IMR-90 (cell line): ENCODE results near the gene COPZ1. TPM values are rescaled to one million over a fixed set of nuclear protein-coding genes. Genes with fewer than 3 reads are reported as not detected.
A peak's percentile ranks its signal among the peaks of the same experiment; 100 is the strongest.

ENCODE experiments used
- ATAC-seq: fragments of 200-7000 bp; cut with Tn5 transposase; 2 replicates; pipeline ENCODE4 v1.9.1; 2020; ENCODE audit warnings: low read depth, mild to moderate bottlenecking, moderate library complexity
- BruUV-seq: library from RNA; stranded (reverse); fragments of 400-500 nt; replicated peaks from 2 replicates; lab custom pipeline; 2021; lab: Mats Ljungman, UMichigan
- CTCF ChIA-PET: fragments of 300-600 bp; formaldehyde crosslinking; extraction: SDS; loops from one replicate; lab custom pipeline; 2021; ENCODE audit warnings: antibody characterized with exemption; lab: Yijun Ruan, JAX
- POLR2A ChIA-PET: fragments of 300-600 bp; sonication (Branson Sonifier 250); formaldehyde crosslinking; loops from one replicate; lab custom pipeline; 2022; ENCODE audit warnings: antibody characterized with exemption; ENCODE audit not compliant: unreplicated experiment; lab: Charles Lee
- DNase-seq: peaks from one replicate; pipeline ENCODE4 v3.0.0; 2013
- H2AFZ ChIP-seq: replicated peaks from 2 replicates; pipeline ENCODE3; 2013; ENCODE audit warnings: low read length, mild to moderate bottlenecking; ENCODE audit not compliant: poor library complexity
- H2AK5ac ChIP-seq: 2 replicates; pipeline ENCODE4 v1.6.1; 2013; ENCODE audit warnings: low read depth, low read length, inconsistent platforms
- H2AK9ac ChIP-seq: replicated peaks from 2 replicates; pipeline ENCODE3; 2013; ENCODE audit warnings: mild to moderate bottlenecking, low read depth, low read length, moderate library complexity; ENCODE audit not compliant: poor library complexity
- H2BK120ac ChIP-seq: 2 replicates; pipeline ENCODE4 v1.6.1; 2013; ENCODE audit warnings: low read depth, low read length, inconsistent platforms
- H2BK15ac ChIP-seq: 3 replicates; pipeline ENCODE4 v1.6.1; 2013; ENCODE audit warnings: low read depth, low read length, inconsistent platforms
- H2BK20ac ChIP-seq: 2 replicates; pipeline ENCODE4 v1.6.1; 2013; ENCODE audit warnings: low read depth, mild to moderate bottlenecking, inconsistent platforms, low read length, moderate library complexity
- H2BK5ac ChIP-seq: 2 replicates; pipeline ENCODE4 v1.6.1; 2013; ENCODE audit warnings: mild to moderate bottlenecking, low read depth, low read length, inconsistent platforms; ENCODE audit not compliant: poor library complexity, severe bottlenecking
- H3K14ac ChIP-seq: replicated peaks from 2 replicates; pipeline ENCODE4 v1.6.1; 2013; ENCODE audit warnings: low read depth, low read length, inconsistent platforms
- H3K18ac ChIP-seq: 2 replicates; pipeline ENCODE4 v1.6.1; 2013; ENCODE audit warnings: low read depth, low read length, control low read depth
- H3K23ac ChIP-seq: 2 replicates; pipeline ENCODE4 v1.6.1; 2013; ENCODE audit warnings: low read depth, low read length, inconsistent platforms
- H3K27ac ChIP-seq: 2 replicates; pipeline ENCODE4 v1.5.1; 2013; ENCODE audit warnings: mild to moderate bottlenecking, control low read depth, low read length; ENCODE audit not compliant: insufficient read depth
- H3K27me3 ChIP-seq: 2 replicates; pipeline ENCODE4 v1.6.1; 2013; ENCODE audit warnings: low read length; ENCODE audit not compliant: control insufficient read depth, insufficient read depth
- H3K36me3 ChIP-seq: 2 replicates; pipeline ENCODE4 v1.6.1; 2013; ENCODE audit warnings: low read length, mixed read lengths; ENCODE audit not compliant: control insufficient read depth, insufficient read depth
- H3K4ac ChIP-seq: 2 replicates; pipeline ENCODE4 v1.6.1; 2013; ENCODE audit warnings: low read depth, low read length, inconsistent platforms
- H3K4me1 ChIP-seq: 2 replicates; pipeline ENCODE4 v1.6.1; 2013; ENCODE audit warnings: low read length, mixed read lengths; ENCODE audit not compliant: control insufficient read depth, insufficient read depth
- H3K4me2 ChIP-seq: 2 replicates; pipeline ENCODE4 v1.6.1; 2013; ENCODE audit warnings: low read depth, mild to moderate bottlenecking, control low read depth, low read length, moderate library complexity
- H3K4me3 ChIP-seq: 2 replicates; pipeline ENCODE4 v1.5.1; 2013; ENCODE audit warnings: low read depth, mild to moderate bottlenecking, control low read depth, low read length, moderate library complexity; ENCODE audit not compliant: insufficient read depth
- H3K56ac ChIP-seq: 2 replicates; pipeline ENCODE4 v1.6.1; 2013; ENCODE audit warnings: low read length, inconsistent platforms; ENCODE audit not compliant: insufficient read depth; ENCODE audit errors: extremely low read depth
- H3K79me1 ChIP-seq, 2 experiments: 2 replicates each; pipeline ENCODE4 v1.6.1; 2013; ENCODE audit warnings: low read length in 2 of 2, inconsistent platforms in 1 of 2, low read depth in 1 of 2
- H3K9ac ChIP-seq: 2 replicates; pipeline ENCODE4 v1.6.1; 2013; ENCODE audit warnings: low read depth, low read length, control low read depth
- H3K9me1 ChIP-seq: 2 replicates; pipeline ENCODE4 v1.6.1; 2013; ENCODE audit warnings: low read length, inconsistent platforms; ENCODE audit not compliant: insufficient read depth
- H3K9me3 ChIP-seq: 2 replicates; pipeline ENCODE4 v1.6.1; 2013; ENCODE audit warnings: low read length; ENCODE audit not compliant: control insufficient read depth, insufficient read depth
- H4K20me1 ChIP-seq: 2 replicates; pipeline ENCODE4 v1.6.1; 2013; ENCODE audit warnings: low read length, inconsistent platforms; ENCODE audit not compliant: insufficient read depth
- H4K5ac ChIP-seq: 2 replicates; pipeline ENCODE4 v1.6.1; 2013; ENCODE audit warnings: mild to moderate bottlenecking, low read depth, low read length, control low read depth
- H4K8ac ChIP-seq, 2 experiments: 2 replicates each; pipeline ENCODE4 v1.6.1; 2013; ENCODE audit warnings: low read depth in 2 of 2, low read length in 2 of 2, control low read depth in 1 of 2, inconsistent platforms in 1 of 2
- H4K91ac ChIP-seq: 2 replicates; pipeline ENCODE4 v1.6.1; 2013; ENCODE audit warnings: low read depth, low read length, inconsistent platforms; ENCODE audit not compliant: insufficient read depth
- BHLHE40 ChIP-seq: fragments of 150-350 bp; IDR thresholded peaks from 2 replicates; pipeline ENCODE4 v1.6.1; 2016; ENCODE audit warnings: mild to moderate bottlenecking, low read depth, low read length
- CEBPB ChIP-seq: IDR thresholded peaks from 2 replicates; pipeline ENCODE4 v1.6.1; 2012; ENCODE audit warnings: low read depth, low read length, improper control_type of control experiment
- MAFK ChIP-seq: IDR thresholded peaks from 2 replicates; pipeline ENCODE4 v1.6.1; 2012; ENCODE audit warnings: low read depth, low read length, improper control_type of control experiment
- MAZ ChIP-seq: IDR thresholded peaks from 2 replicates; pipeline ENCODE4 v1.6.1; 2012; ENCODE audit warnings: low read depth, mild to moderate bottlenecking, low read length, improper control_type of control experiment, moderate library complexity, borderline replicate concordance
- MXI1 ChIP-seq: IDR thresholded peaks from 2 replicates; pipeline ENCODE4 v1.6.1; 2012; ENCODE audit warnings: low read depth, mild to moderate bottlenecking, low read length, moderate library complexity, borderline replicate concordance
- POLR2A ChIP-seq: IDR thresholded peaks from 2 replicates; pipeline ENCODE4 v1.6.1; 2012; ENCODE audit warnings: mild to moderate bottlenecking, low read depth, low read length
- RAD21 ChIP-seq: IDR thresholded peaks from 2 replicates; pipeline ENCODE4 v1.6.1; 2012; ENCODE audit warnings: low read length, improper control_type of control experiment
- RCOR1 ChIP-seq: IDR thresholded peaks from 2 replicates; pipeline ENCODE4 v1.6.1; 2012; ENCODE audit warnings: mild to moderate bottlenecking, low read length, improper control_type of control experiment; ENCODE audit not compliant: insufficient replicate concordance
- RFX5 ChIP-seq: IDR thresholded peaks from 2 replicates; pipeline ENCODE4 v1.8.0; 2012; ENCODE audit warnings: low read depth, mild to moderate bottlenecking, low read length, moderate library complexity
- SMC3 ChIP-seq: fragments of 150-350 bp; IDR thresholded peaks from 2 replicates; pipeline ENCODE4 v1.6.1; 2016; ENCODE audit warnings: low read depth, mild to moderate bottlenecking, antibody characterized with exemption, low read length, moderate library complexity
- WGBS, 2 experiments: methylation state at CpG; one replicate each; pipeline versions ENCODE4 v1.1.5 to v1.1.7; 2013; ENCODE audit warnings: missing lambda C conversion rate in 2 of 2; ENCODE audit not compliant: insufficient read length in 1 of 2; ENCODE audit errors: extremely low coverage in 2 of 2; 5-methylcytosine and 5-hydroxymethylcytosine counted together
- dilution Hi-C: fragments of 300-500 bp; cut with HindIII; formaldehyde crosslinking; loops from one replicate; pipeline ENCODE4 v1.14.3; 2018; ENCODE audit warnings: low sequenced_read_pairs; ENCODE audit not compliant: unreplicated experiment
- in situ Hi-C: fragments of 300-500 bp; cut with MboI; formaldehyde crosslinking; loops from 3 replicates; pipeline ENCODE4 v1.14.3; 2019; ENCODE audit warnings: low sequenced_read_pairs, inconsistent platforms, mixed read lengths
- intact Hi-C: fragments of 100-400 bp; cut with micrococcal nuclease; formaldehyde crosslinking; loops from 2 replicates; pipeline ENCODE4 v1.10.0; 2022
- polyA plus RNA-seq, 3 experiments: library from polyadenylated mRNA; depleted of rRNA; stranded (reverse); fragments of >200 nt; gene quantifications; 2 replicates each; pipeline ENCODE4 v1.2.3, GENCODE V29; 2012; ENCODE audit warnings: low replicate concordance in 1 of 3
- total RNA-seq: library from RNA; depleted of rRNA; stranded (reverse); fragments of >200 nt; gene quantifications from 2 replicates; pipeline ENCODE4 v1.2.3, GENCODE V29; 2012
- TF ChIP-seq, protein P1 (sequence below): conservative IDR thresholded peaks from 2 replicates; pipeline ENCODE4 v1.5.1; 2012; ENCODE audit warnings: mild to moderate bottlenecking, low read depth, low read length, improper control_type of control experiment
- TF ChIP-seq, protein P2 (sequence below): fragments of 150-350 bp; IDR thresholded peaks from 2 replicates; pipeline ENCODE4 v1.6.1; 2016; ENCODE audit warnings: low read depth, mild to moderate bottlenecking, low read length, moderate library complexity, borderline replicate concordance
- TF ChIP-seq, protein P3 (sequence below): fragments of 150-350 bp; IDR thresholded peaks from 2 replicates; pipeline ENCODE4 v1.6.1; 2017; ENCODE audit warnings: mild to moderate bottlenecking, antibody characterized with exemption, low read length, low read depth

Gene COPZ1
- total and polyA plus RNA-seq, 2 of the 4 experiments (the other 2 are of a cell fraction): 187 to 382 TPM

DNA sequence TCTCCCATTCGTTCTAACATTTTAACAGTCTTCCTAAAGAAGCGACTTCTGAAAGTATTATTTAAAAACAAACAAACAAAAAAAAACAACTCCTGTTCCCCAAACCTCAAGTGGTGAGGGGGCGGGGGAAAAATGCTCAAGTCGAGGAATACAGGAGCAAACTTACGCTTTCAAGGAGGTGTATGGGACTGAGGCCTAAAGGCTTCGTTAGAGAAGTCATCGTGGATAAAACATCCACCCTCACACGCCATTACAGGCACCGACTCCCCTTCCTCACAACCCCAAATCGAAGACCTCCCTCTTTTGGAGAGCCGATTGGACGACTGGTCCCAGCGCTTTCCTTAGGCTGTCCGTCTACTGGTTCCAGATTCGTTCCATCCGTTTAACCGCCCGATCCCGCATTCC is 45.7 kb upstream of the COPZ1 start:
- BruUV-seq: TSS peak; percentile 66
- peak overlapping the region; percentile 82 for H3K9ac ChIP-seq
- CTCF ChIA-PET: interaction anchor here (1.4 kb wide), 1 partner anchor 63 kb away, joined by 3 read pairs; no protein-coding TSS in a partner anchor
- H3K27ac ChIP-seq: peak overlapping the region; percentile 81
- H3K9me1 ChIP-seq: no peaks in the 10 kb centered on the region
- H3K79me1 ChIP-seq: peaks cover 0 to 32% of the 10 kb centered on the region in 2 experiments; a peak in 3 of 4 replicates
- in situ Hi-C loops: loop anchor here (5.0 kb wide), 1 partner anchor 52 kb away; no protein-coding TSS in a partner anchor
- H3K27me3 ChIP-seq: no peaks in the 10 kb centered on the region
- peak overlapping the region; percentile 74 for H3K14ac ChIP-seq
- peak overlapping the region; percentile 59 for H4K5ac ChIP-seq
- peak overlapping the region; percentile 78 for H4K91ac ChIP-seq
- H2BK15ac ChIP-seq: no peak overlapping the region
- peak overlapping the region; percentile 68 for H3K56ac ChIP-seq
- H3K23ac ChIP-seq: peak overlapping the region; percentile 97
- peak overlapping the region; percentile 57 for H3K4me3 ChIP-seq
- POLR2A ChIA-PET: interaction anchor here (0.5 to 1.0 kb wide), 2 partner anchors 12 to 28 kb away, joined by 3 read pairs; no protein-coding TSS in a partner anchor
- DNase-seq (no peak), ATAC-seq (no peak)
- H2AK5ac ChIP-seq: peak overlapping the region; percentile 67
- H4K20me1 ChIP-seq: peaks cover 44% of the 10 kb centered on the region
- intact Hi-C loops: loop anchor here (2.0 kb wide), 2 partner anchors 20 to 56 kb away; no protein-coding TSS in a partner anchor
- peak overlapping the region; percentile 83 for H2AFZ ChIP-seq
- H2AK9ac ChIP-seq: peak overlapping the region; percentile 85
- TF ChIP-seq MAFK (no peak), RAD21 (no peak), MAZ (no peak), MXI1 (no peak), SMC3 (no peak), POLR2A (no peak), RCOR1 (no peak), RFX5 (no peak), CEBPB (no peak), BHLHE40 (no peak)
- TF ChIP-seq, protein P1, sequence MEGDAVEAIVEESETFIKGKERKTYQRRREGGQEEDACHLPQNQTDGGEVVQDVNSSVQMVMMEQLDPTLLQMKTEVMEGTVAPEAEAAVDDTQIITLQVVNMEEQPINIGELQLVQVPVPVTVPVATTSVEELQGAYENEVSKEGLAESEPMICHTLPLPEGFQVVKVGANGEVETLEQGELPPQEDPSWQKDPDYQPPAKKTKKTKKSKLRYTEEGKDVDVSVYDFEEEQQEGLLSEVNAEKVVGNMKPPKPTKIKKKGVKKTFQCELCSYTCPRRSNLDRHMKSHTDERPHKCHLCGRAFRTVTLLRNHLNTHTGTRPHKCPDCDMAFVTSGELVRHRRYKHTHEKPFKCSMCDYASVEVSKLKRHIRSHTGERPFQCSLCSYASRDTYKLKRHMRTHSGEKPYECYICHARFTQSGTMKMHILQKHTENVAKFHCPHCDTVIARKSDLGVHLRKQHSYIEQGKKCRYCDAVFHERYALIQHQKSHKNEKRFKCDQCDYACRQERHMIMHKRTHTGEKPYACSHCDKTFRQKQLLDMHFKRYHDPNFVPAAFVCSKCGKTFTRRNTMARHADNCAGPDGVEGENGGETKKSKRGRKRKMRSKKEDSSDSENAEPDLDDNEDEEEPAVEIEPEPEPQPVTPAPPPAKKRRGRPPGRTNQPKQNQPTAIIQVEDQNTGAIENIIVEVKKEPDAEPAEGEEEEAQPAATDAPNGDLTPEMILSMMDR: no peak
- TF ChIP-seq, protein P2, sequence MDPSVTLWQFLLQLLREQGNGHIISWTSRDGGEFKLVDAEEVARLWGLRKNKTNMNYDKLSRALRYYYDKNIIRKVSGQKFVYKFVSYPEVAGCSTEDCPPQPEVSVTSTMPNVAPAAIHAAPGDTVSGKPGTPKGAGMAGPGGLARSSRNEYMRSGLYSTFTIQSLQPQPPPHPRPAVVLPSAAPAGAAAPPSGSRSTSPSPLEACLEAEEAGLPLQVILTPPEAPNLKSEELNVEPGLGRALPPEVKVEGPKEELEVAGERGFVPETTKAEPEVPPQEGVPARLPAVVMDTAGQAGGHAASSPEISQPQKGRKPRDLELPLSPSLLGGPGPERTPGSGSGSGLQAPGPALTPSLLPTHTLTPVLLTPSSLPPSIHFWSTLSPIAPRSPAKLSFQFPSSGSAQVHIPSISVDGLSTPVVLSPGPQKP: no peak
- TF ChIP-seq, protein P3, sequence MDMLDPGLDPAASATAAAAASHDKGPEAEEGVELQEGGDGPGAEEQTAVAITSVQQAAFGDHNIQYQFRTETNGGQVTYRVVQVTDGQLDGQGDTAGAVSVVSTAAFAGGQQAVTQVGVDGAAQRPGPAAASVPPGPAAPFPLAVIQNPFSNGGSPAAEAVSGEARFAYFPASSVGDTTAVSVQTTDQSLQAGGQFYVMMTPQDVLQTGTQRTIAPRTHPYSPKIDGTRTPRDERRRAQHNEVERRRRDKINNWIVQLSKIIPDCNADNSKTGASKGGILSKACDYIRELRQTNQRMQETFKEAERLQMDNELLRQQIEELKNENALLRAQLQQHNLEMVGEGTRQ: no peak
- dilution Hi-C loops: no loop called here
- H3K36me3 ChIP-seq: peaks cover 23% of the 10 kb centered on the region
- peak overlapping the region; percentile 38 for H3K18ac ChIP-seq
- H2BK20ac ChIP-seq: no peak overlapping the region
- H2BK5ac ChIP-seq: peak overlapping the region; percentile 78
- H3K4me2 ChIP-seq: peak overlapping the region; percentile 80
- peak overlapping the region; percentile 40; the same call in 1 of the 2 replicates for H2BK120ac ChIP-seq
- H3K9me3 ChIP-seq: no peaks in the 10 kb centered on the region
- H3K4ac ChIP-seq: peak overlapping the region; percentile 87
- no CpG with 5 or more reads among the region's 19 CpGs for WGBS, 2 experiments
- peak overlapping the region; percentile 63 to 68; a peak in 3 of 4 replicates for H4K8ac ChIP-seq
- H3K4me1 ChIP-seq: peaks cover 3% of the 10 kb centered on the region
